Left ventricle myocardium inferior (tissue), 1 donor: ENCODE data around the gene MRPL27. TPM values are rescaled to one million over a fixed set of nuclear protein-coding genes. Genes with fewer than 3 reads are reported as not detected.

Experiments
- DNase-seq: peaks from one replicate; pipeline ENCODE4 v3.0.0-alpha.2; 2020
- H3K27ac ChIP-seq: fragments of 200-600 bp; replicated peaks from 2 replicates; pipeline ENCODE4 v1.8.0; 2021
- H3K27me3 ChIP-seq: fragments of 200-600 bp; 2 replicates; pipeline ENCODE4 v1.8.0; 2021; ENCODE audit warnings: low read depth
- H3K36me3 ChIP-seq: fragments of 200-600 bp; 2 replicates; pipeline ENCODE4 v1.8.0; 2021
- H3K4me1 ChIP-seq: fragments of 200-600 bp; 2 replicates; pipeline ENCODE4 v1.8.0; 2021
- H3K4me3 ChIP-seq: fragments of 200-600 bp; 2 replicates; pipeline ENCODE4 v1.8.0; 2021; ENCODE audit warnings: mild to moderate bottlenecking, moderate library complexity
- H3K9me3 ChIP-seq: fragments of 200-600 bp; replicated peaks from 2 replicates; pipeline ENCODE4 v1.8.0; 2021
- CTCF ChIP-seq: fragments of 200-600 bp; IDR thresholded peaks from 2 replicates; pipeline ENCODE4 v1.8.0; 2021; ENCODE audit warnings: antibody characterized with exemption, mild to moderate bottlenecking, borderline replicate concordance
- intact Hi-C: fragments of 100-400 bp; cut with micrococcal nuclease; formaldehyde crosslinking; loops from one replicate; pipeline ENCODE4 v1.11.0; 2022
- total RNA-seq: library from RNA; stranded (reverse); fragmentation: NEBNext Ultra II Directional; extraction: Animal tissue kit (Norgen Biotek cat#: 25700); gene quantifications from one replicate; pipeline ENCODE4 v1.2.1, GENCODE V29; 2021
- donor health status: DM: no; HTN: yes; CAD: no; lungs with severe emphysema.

The MRPL27 gene
- total RNA-seq, 1 donor from 2014 or later, result 85.0 TPM

DNA sequence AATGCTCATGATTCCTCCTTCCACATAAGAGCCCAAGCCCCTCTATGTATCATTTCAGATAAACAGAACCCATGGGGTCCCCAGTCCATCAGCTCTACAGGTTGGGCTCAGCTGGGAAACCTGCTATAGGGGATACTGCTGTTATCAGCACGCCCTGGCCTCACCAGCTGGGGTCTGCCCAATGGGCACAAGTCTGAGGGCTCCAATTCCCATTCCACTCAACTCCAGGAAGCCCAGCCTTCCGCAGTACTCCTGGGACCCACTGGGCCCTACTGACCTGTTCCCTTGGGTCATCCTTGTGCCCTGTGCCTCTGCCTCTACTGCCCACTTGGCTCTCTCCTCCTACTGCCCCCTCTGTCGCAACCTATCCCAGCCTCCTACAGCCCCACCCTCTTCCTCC is 43.3 kb downstream of the MRPL27 start:
- TF ChIP-seq CTCF, result no peak
- H3K4me3 ChIP-seq, result no peak overlapping the region
- peaks cover 6% of the 10 kb centered on the region for H3K4me1 ChIP-seq
- H3K27ac ChIP-seq, result no peak overlapping the region
- intact Hi-C loops, result no loop called here
- H3K36me3 ChIP-seq, result no peaks in the 10 kb centered on the region
- no peak for DNase-seq
- H3K9me3 ChIP-seq, result no peaks in the 10 kb centered on the region
- peaks cover 5% of the 10 kb centered on the region for H3K27me3 ChIP-seq

- Histone ChIP-seq H3K27me3 (peaks cover 5% of the 10 kb centered on the region), H3K4me3 (no peak overlapping the region), H3K36me3 (no peaks in the 10 kb centered on the region), H3K27ac (no peak overlapping the region), H3K4me1 (peaks cover 6% of the 10 kb centered on the region), H3K9me3 (no peaks in the 10 kb centered on the region)
- DNase-seq, result no peak
- intact Hi-C loops, result no loop called here
- no peak for TF ChIP-seq CTCF
These were observed 44.3 kb downstream of the MRPL27 start for GRCh38 chr17:50328363-50329325.

DNA sequence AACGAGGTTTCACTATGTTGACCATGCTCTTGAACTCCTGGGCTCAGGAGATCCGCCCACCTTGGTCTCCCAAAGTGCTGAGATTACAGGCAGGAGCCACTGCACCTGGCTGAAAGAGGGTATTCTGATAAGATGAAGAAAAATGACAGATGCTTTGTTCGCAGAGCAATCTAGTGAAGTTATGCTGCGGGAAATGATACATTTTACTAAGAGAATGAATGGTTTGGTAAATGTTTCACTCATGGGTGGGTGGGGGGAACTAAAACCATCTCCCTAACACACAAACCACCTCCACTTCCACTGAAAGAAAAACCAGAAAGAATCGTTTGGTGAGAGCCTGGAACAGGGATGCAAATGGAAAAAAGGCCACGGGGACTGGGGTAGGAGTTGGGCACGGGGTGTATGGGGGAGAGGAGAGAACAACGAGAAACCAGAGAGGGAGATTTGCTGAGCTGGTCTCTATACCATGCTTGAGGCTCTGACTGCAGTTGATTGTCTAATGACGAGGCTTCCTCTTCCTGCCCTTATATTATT is 46.1 kb downstream of the MRPL27 start:
- H3K9me3 ChIP-seq, result no peaks in the 10 kb centered on the region

DNA sequence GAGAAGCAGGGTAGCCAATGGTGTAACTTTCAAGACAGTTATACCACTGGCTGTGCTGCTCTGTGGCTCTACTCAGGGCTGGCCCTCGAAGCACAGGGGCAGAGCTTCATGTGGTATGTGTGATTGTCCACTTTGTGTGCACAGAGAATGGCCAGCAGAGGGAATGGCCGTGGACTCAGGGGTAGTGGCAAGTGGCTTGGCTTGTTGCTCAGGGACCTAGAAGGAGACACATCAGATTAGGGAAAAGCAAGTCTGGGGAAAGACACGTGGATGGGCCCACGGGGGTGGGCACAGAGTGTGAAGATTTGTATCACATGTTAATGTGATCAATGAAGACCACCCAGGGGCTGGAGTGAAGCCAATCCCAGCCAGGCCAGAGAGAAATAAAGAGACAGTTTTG is 47.1 kb downstream of the MRPL27 start:
- Histone ChIP-seq H3K4me1 (no peaks in the 10 kb centered on the region), H3K27me3 (peaks cover 1% of the 10 kb centered on the region), H3K36me3 (no peaks in the 10 kb centered on the region), H3K27ac (no peak overlapping the region), H3K4me3 (no peak overlapping the region), H3K9me3 (no peaks in the 10 kb centered on the region)
- intact Hi-C loops, result no loop called here
- no peak for TF ChIP-seq CTCF
- no peak for DNase-seq

More for the DNA sequence above, 46.1 kb downstream of the MRPL27 start:
- no peak for TF ChIP-seq CTCF
- Histone ChIP-seq H3K27ac (no peak overlapping the region), H3K27me3 (peaks cover 5% of the 10 kb centered on the region), H3K4me3 (no peak overlapping the region), H3K4me1 (peaks cover 3% of the 10 kb centered on the region), H3K36me3 (no peaks in the 10 kb centered on the region)
- intact Hi-C loops, result no loop called here
- DNase-seq, result no peak

GRCh38 chr17:50323060-50323459 is 49.9 kb downstream of the MRPL27 start:
- H3K9me3 ChIP-seq, result no peaks in the 10 kb centered on the region
- intact Hi-C loops, result no loop called here
- H3K4me1 ChIP-seq, result no peaks in the 10 kb centered on the region
- H3K27ac ChIP-seq, result no peak overlapping the region
- no peak for DNase-seq
- H3K4me3 ChIP-seq, result no peak overlapping the region
- no peak for TF ChIP-seq CTCF
- H3K27me3 ChIP-seq, result no peaks in the 10 kb centered on the region
- H3K36me3 ChIP-seq, result no peaks in the 10 kb centered on the region
